AG04450 (cell line): ENCODE data around the gene TTLL11. TPM values are rescaled to one million over a fixed set of nuclear protein-coding genes. Genes with fewer than 3 reads are reported as not detected.

ENCODE experiments used
- CTCF ChIA-PET: fragments of 300-600, 350-600 bp; formaldehyde crosslinking; extraction: SDS; loops from one replicate; lab custom pipeline; 2022; ENCODE audit warnings: antibody characterized with exemption, inconsistent platforms; lab: Charles Lee
- POLR2A ChIA-PET: fragments of 350-600 bp; formaldehyde crosslinking; extraction: SDS; loops from one replicate; lab custom pipeline; 2021; ENCODE audit warnings: antibody characterized with exemption, inconsistent platforms; lab: Yijun Ruan, JAX
- DNase-seq: peaks from one replicate; pipeline ENCODE4 v3.0.0-alpha.2; 2011; ENCODE audit warnings: low read depth, low spot score
- H3K27ac ChIP-seq: one replicate; pipeline ENCODE4 v1.5.1; 2012; ENCODE audit warnings: low read depth, low read length, control low read depth
- H3K27me3 ChIP-seq: one replicate; pipeline ENCODE4 v1.6.0; 2012; ENCODE audit warnings: low read length; ENCODE audit not compliant: control insufficient read depth, insufficient read depth
- H3K4me3 ChIP-seq: 2 replicates; pipeline ENCODE4 v1.5.1; 2011; ENCODE audit warnings: mild to moderate bottlenecking, low read depth, low read length, control low read depth
- H3K9me3 ChIP-seq: 2 replicates; pipeline ENCODE4 v1.5.1; 2012; ENCODE audit warnings: low read length; ENCODE audit not compliant: control insufficient read depth, insufficient read depth
- CTCF ChIP-seq: IDR thresholded peaks from 2 replicates; pipeline ENCODE4 v1.5.1; 2011; ENCODE audit warnings: low read depth, low read length, control low read depth, inconsistent platforms
- polyA plus RNA-seq: library from polyadenylated mRNA; depleted of rRNA; stranded (reverse); fragments of >200 nt; gene quantifications from 2 replicates; pipeline ENCODE4 v1.2.3, GENCODE V29; 2011

TTLL11 gene
- polyA plus RNA-seq, 1 experiment: 4.6 TPM

- ChIA-PET CTCF (no interaction called here), POLR2A (no interaction called here)
- Histone ChIP-seq H3K9me3 (no peaks in the 10 kb centered on the region), H3K4me3 (no peak overlapping the region), H3K27me3 (no peaks in the 10 kb centered on the region), H3K27ac (no peak overlapping the region)
- DNase-seq: no peak
- TF ChIP-seq CTCF: no peak
Observed at GRCh38 chr9:121839726-121840500, 253.2 kb downstream of the TTLL11 start.

GRCh38 chr9:121838746-121839669 lies 254.1 kb downstream of the TTLL11 start:
- ChIA-PET CTCF (no interaction called here), POLR2A (no interaction called here)
- H3K27ac ChIP-seq: no peak overlapping the region
- no peak for DNase-seq
- H3K4me3 ChIP-seq: no peak overlapping the region
- no peaks in the 10 kb centered on the region for H3K27me3 ChIP-seq
- TF ChIP-seq CTCF: peak; percentile 11; the same call in 1 of the 2 replicates
- H3K9me3 ChIP-seq: no peaks in the 10 kb centered on the region

- H3K4me3 ChIP-seq: no peak overlapping the region
- H3K9me3 ChIP-seq: no peaks in the 10 kb centered on the region
- H3K27ac ChIP-seq: peak overlapping the region; percentile 21
- ChIA-PET CTCF (interaction anchor here (0.6 kb wide), 1 partner anchor 20 kb away, joined by 7 read pairs; no protein-coding TSS in a partner anchor), POLR2A (no interaction called here)
- H3K27me3 ChIP-seq: no peaks in the 10 kb centered on the region
- peak; percentile 32 for DNase-seq
- TF ChIP-seq CTCF: no peak
Observed at GRCh38 chr9:121837113-121837961, 255.8 kb downstream of the TTLL11 start.

GRCh38 chr9:121836366-121836885 lies 256.7 kb downstream of the TTLL11 start:
- TF ChIP-seq CTCF: no peak
- ChIA-PET CTCF (no interaction called here), POLR2A (no interaction called here)
- Histone ChIP-seq H3K9me3 (no peaks in the 10 kb centered on the region), H3K4me3 (no peak overlapping the region), H3K27me3 (no peaks in the 10 kb centered on the region), H3K27ac (no peak overlapping the region)
- no peak for DNase-seq
